GM23338 (cell line): ENCODE measurements around the gene EBF4. TPM values are rescaled to one million over a fixed set of nuclear protein-coding genes. Genes with fewer than 3 reads are reported as not detected.

ENCODE experiments used
- ATAC-seq: fragments of 200-7000 bp; cut with Tn5 transposase; 3 replicates; pipeline ENCODE4 v1.9.1; 2020
- DNase-seq: peaks from one replicate; pipeline ENCODE4 v3.0.0-alpha.2; 2015; ENCODE audit warnings: low spot score
- H2AFZ ChIP-seq: fragments of 200-600 bp; sonication (generic); 2 replicates; pipeline ENCODE4 v1.8.0; 2016; ENCODE audit warnings: antibody characterized with exemption, mild to moderate bottlenecking, moderate library complexity
- H3F3A ChIP-seq: fragments of 200-600 bp; sonication (generic); replicated peaks from 2 replicates; pipeline ENCODE4 v1.8.0; 2017; ENCODE audit warnings: antibody characterized with exemption, mixed run types, low read depth
- H3K27ac ChIP-seq: fragments of 200-600 bp; sonication (generic); 2 replicates; pipeline ENCODE4 v1.6.1; 2016; ENCODE audit warnings: low read depth
- H3K27me3 ChIP-seq: fragments of 200-600 bp; sonication (generic); 2 replicates; pipeline ENCODE4 v1.8.0; 2016; ENCODE audit warnings: mild to moderate bottlenecking, mixed run types, moderate library complexity; ENCODE audit not compliant: insufficient read depth
- H3K36me3 ChIP-seq: fragments of 200-600 bp; sonication (generic); 2 replicates; pipeline ENCODE4 v1.8.0; 2016; ENCODE audit warnings: mild to moderate bottlenecking; ENCODE audit not compliant: insufficient read depth
- H3K4me1 ChIP-seq: fragments of 200-600 bp; sonication (generic); 2 replicates; pipeline ENCODE4 v1.8.0; 2016; ENCODE audit warnings: mild to moderate bottlenecking, moderate library complexity; ENCODE audit not compliant: insufficient read depth
- H3K4me2 ChIP-seq: fragments of 200-600 bp; sonication (generic); 2 replicates; pipeline ENCODE4 v1.7.1; 2017; ENCODE audit warnings: mixed run types
- H3K4me3 ChIP-seq: fragments of 200-600 bp; sonication (generic); 2 replicates; pipeline ENCODE4 v1.6.1; 2016; ENCODE audit warnings: mixed run types
- H3K79me2 ChIP-seq: fragments of 200-600 bp; sonication (generic); replicated peaks from 2 replicates; pipeline ENCODE4 v1.8.0; 2017; ENCODE audit warnings: mild to moderate bottlenecking; ENCODE audit not compliant: insufficient read depth
- H3K9me2 ChIP-seq: fragments of 200-600 bp; sonication (generic); 2 replicates; pipeline ENCODE4 v1.8.0; 2017; ENCODE audit not compliant: insufficient read depth
- H4K20me1 ChIP-seq: fragments of 200-600 bp; sonication (generic); replicated peaks from 2 replicates; pipeline ENCODE4 v1.8.0; 2017; ENCODE audit warnings: mild to moderate bottlenecking; ENCODE audit not compliant: insufficient read depth
- H3K27ac Mint-ChIP-seq: 2 replicates; pipeline ENCODE4 v1.8.0; 2020; ENCODE audit warnings: inconsistent platforms, mild to moderate bottlenecking, moderate library complexity, mixed read lengths
- H3K27me3 Mint-ChIP-seq: 3 replicates; pipeline ENCODE4 v1.8.0; 2022; ENCODE audit warnings: low read depth, mild to moderate bottlenecking, moderate library complexity, mixed read lengths, inconsistent platforms; ENCODE audit not compliant: insufficient read depth, poor library complexity
- H3K36me3 Mint-ChIP-seq: 3 replicates; pipeline ENCODE4 v1.8.0; 2021; ENCODE audit warnings: low read depth, mild to moderate bottlenecking, inconsistent platforms, moderate library complexity, mixed read lengths
- H3K4me1 Mint-ChIP-seq: 3 replicates; pipeline ENCODE4 v1.8.0; 2020; ENCODE audit warnings: mild to moderate bottlenecking, inconsistent platforms, mixed read lengths
- H3K4me3 Mint-ChIP-seq: 3 replicates; pipeline ENCODE4 v1.8.0; 2021; ENCODE audit warnings: moderate library complexity, mild to moderate bottlenecking, inconsistent platforms, mixed read lengths
- H3K9me3 Mint-ChIP-seq: 3 replicates; pipeline ENCODE4 v1.8.0; 2020; ENCODE audit warnings: moderate library complexity, mild to moderate bottlenecking, inconsistent platforms, mixed read lengths
- EZH2 ChIP-seq: fragments of 200-600 bp; sonication (generic); IDR thresholded peaks from one replicate; pipeline ENCODE4 v1.8.0; 2017; ENCODE audit warnings: antibody characterized with exemption, mild to moderate bottlenecking, low read depth; ENCODE audit not compliant: unreplicated experiment
- EZH2phosphoT487 ChIP-seq: fragments of 200-600 bp; sonication (generic); IDR thresholded peaks from one replicate; pipeline ENCODE4 v1.8.1; 2018; ENCODE audit warnings: antibody characterized with exemption; ENCODE audit not compliant: unreplicated experiment
- POLR2AphosphoS5 ChIP-seq: IDR thresholded peaks from 2 replicates; pipeline ENCODE4 v1.6.1; 2016; ENCODE audit warnings: antibody characterized with exemption, low read depth
- ZNF331 ChIP-seq: fragments of 250-450 bp; sonication (Bioruptor Pico); IDR thresholded peaks from 2 replicates; pipeline ENCODE4 v1.5.0; 2020; ENCODE audit warnings: low read depth, mild to moderate bottlenecking, moderate library complexity
- polyA plus RNA-seq: library from polyadenylated mRNA; unstranded; fragments of >200 nt; fragmentation: Nextera tagmentation; extraction: Ambion mirVana; gene quantifications from 2 replicates; pipeline ENCODE4 v1.2.1, GENCODE V29; 2016
- total RNA-seq: library from RNA; depleted of rRNA; stranded (reverse); fragments of >200 nt; shearing (Covaris generic); gene quantifications from 2 replicates; pipeline ENCODE4 v1.2.3, GENCODE V29; 2014
- TF ChIP-seq, protein P1 (sequence below), 2 experiments: fragments of 200-600 bp in 1 of 2; sonication (generic) in 1 of 2; conservative IDR thresholded peaks; 2 replicates each; pipeline versions ENCODE4 v1.5.1 to v1.6.1; 2016 to 2017; ENCODE audit warnings: antibody characterized with exemption in 2 of 2, low read depth in 2 of 2, mild to moderate bottlenecking in 2 of 2, moderate library complexity in 1 of 2
- TF ChIP-seq, protein P2 (sequence below): IDR thresholded peaks from one replicate; pipeline ENCODE4 v1.6.1; 2018; ENCODE audit warnings: antibody characterized with exemption; ENCODE audit not compliant: unreplicated experiment
- TF ChIP-seq, protein P3 (sequence below): IDR thresholded peaks from 2 replicates; pipeline ENCODE4 v1.6.1; 2016; ENCODE audit warnings: antibody characterized with exemption
- TF ChIP-seq, protein P4 (sequence below): fragments of 250-450 bp; sonication (Bioruptor Pico); IDR thresholded peaks from 2 replicates; pipeline ENCODE4 v1.5.0; 2020; ENCODE audit warnings: mild to moderate bottlenecking, moderate library complexity

EBF4 gene
- total and polyA plus RNA-seq, 2 experiments from 2014 or later: 0.66 to 1.6 TPM

DNA sequence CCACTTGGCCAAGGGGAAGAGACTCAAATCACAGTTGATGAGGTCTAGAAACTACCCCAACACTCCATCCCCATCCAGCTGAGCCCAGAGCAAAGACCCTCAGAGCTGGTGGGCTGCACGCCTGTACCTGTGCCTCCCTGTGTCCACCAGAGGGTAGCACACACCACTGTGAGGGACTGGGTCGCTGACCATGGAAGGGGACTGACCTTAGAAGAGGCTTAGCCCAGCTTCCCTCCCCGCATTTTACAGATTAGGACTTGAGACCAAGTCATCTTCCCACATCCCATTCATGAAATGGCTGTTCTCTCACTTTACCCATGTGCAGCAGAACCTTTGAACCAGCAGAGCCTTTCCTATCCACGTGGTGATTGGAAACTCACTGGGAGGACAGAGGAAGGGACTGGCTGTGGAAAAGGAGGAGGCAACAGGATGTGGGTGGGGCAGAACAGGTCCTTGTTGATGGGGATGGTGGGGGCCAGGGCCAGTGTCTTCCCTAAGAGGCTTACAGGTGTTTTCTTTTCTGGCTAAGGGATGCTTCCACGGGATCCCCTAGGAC lies 63.6 kb downstream of the EBF4 start:
- H3K27me3 Mint-ChIP-seq: peaks cover 32% of the 10 kb centered on the region
- H3K9me2 ChIP-seq: no peaks in the 10 kb centered on the region
- no peaks in the 10 kb centered on the region for H3K79me2 ChIP-seq
- ATAC-seq (peak; percentile 61), DNase-seq (peak; percentile 86)
- H3K27ac ChIP-seq: no peak overlapping the region
- no peak overlapping the region for H3K27ac Mint-ChIP-seq
- no peaks in the 10 kb centered on the region; the same call in 2 of the 3 replicates for H3K36me3 Mint-ChIP-seq
- H3K4me3 Mint-ChIP-seq: no peak overlapping the region
- peaks cover 2% of the 10 kb centered on the region; the same call in 1 of the 2 replicates for H4K20me1 ChIP-seq
- H3K4me1 ChIP-seq: peaks cover 11% of the 10 kb centered on the region
- H3F3A ChIP-seq: no peaks in the 10 kb centered on the region; the same call in 1 of the 2 replicates
- TF ChIP-seq POLR2AphosphoS5 (no peak), ZNF331 (CRISPR knock-in tag) (no peak)
- TF ChIP-seq, protein P1, sequence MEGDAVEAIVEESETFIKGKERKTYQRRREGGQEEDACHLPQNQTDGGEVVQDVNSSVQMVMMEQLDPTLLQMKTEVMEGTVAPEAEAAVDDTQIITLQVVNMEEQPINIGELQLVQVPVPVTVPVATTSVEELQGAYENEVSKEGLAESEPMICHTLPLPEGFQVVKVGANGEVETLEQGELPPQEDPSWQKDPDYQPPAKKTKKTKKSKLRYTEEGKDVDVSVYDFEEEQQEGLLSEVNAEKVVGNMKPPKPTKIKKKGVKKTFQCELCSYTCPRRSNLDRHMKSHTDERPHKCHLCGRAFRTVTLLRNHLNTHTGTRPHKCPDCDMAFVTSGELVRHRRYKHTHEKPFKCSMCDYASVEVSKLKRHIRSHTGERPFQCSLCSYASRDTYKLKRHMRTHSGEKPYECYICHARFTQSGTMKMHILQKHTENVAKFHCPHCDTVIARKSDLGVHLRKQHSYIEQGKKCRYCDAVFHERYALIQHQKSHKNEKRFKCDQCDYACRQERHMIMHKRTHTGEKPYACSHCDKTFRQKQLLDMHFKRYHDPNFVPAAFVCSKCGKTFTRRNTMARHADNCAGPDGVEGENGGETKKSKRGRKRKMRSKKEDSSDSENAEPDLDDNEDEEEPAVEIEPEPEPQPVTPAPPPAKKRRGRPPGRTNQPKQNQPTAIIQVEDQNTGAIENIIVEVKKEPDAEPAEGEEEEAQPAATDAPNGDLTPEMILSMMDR (conservative IDR thresholded peaks at IDR 0.05; ENCODE audit: low read depth in 2 of 2): peak; percentile 82 to 98
- TF ChIP-seq, protein P2, sequence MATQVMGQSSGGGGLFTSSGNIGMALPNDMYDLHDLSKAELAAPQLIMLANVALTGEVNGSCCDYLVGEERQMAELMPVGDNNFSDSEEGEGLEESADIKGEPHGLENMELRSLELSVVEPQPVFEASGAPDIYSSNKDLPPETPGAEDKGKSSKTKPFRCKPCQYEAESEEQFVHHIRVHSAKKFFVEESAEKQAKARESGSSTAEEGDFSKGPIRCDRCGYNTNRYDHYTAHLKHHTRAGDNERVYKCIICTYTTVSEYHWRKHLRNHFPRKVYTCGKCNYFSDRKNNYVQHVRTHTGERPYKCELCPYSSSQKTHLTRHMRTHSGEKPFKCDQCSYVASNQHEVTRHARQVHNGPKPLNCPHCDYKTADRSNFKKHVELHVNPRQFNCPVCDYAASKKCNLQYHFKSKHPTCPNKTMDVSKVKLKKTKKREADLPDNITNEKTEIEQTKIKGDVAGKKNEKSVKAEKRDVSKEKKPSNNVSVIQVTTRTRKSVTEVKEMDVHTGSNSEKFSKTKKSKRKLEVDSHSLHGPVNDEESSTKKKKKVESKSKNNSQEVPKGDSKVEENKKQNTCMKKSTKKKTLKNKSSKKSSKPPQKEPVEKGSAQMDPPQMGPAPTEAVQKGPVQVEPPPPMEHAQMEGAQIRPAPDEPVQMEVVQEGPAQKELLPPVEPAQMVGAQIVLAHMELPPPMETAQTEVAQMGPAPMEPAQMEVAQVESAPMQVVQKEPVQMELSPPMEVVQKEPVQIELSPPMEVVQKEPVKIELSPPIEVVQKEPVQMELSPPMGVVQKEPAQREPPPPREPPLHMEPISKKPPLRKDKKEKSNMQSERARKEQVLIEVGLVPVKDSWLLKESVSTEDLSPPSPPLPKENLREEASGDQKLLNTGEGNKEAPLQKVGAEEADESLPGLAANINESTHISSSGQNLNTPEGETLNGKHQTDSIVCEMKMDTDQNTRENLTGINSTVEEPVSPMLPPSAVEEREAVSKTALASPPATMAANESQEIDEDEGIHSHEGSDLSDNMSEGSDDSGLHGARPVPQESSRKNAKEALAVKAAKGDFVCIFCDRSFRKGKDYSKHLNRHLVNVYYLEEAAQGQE: no peak
- H3K36me3 ChIP-seq: no peaks in the 10 kb centered on the region
- H3K4me2 ChIP-seq: no peak overlapping the region
- H3K27me3 ChIP-seq: peaks cover 42% of the 10 kb centered on the region
- H3K9me3 Mint-ChIP-seq: no peaks in the 10 kb centered on the region
- no peak overlapping the region; the same call in 1 of the 2 replicates for H2AFZ ChIP-seq
- no peak overlapping the region for H3K4me3 ChIP-seq
- peaks cover 25% of the 10 kb centered on the region for H3K4me1 Mint-ChIP-seq

DNA sequence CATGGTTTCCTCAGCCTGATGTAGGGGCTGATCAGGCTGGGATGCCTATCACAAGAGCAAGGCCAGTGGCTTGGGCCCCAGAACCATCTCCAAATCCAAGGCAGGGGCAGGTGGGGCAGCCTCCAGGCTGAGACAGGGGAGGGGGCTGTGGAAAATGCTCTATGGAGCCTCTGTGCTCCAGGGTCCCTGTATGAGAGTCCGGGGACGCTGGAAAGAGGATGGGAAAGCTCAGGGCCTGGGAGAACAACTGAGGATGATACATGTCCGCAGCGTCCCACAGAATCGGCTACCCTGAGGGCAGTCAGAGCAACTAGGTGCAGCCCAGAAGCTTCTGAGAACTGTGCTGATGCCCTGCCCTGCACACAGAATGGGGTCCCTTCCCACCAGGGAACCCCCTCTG lies 64.4 kb downstream of the EBF4 start:
- Histone ChIP-seq H3F3A (no peaks in the 10 kb centered on the region), H3K27me3 (peaks cover 33% of the 10 kb centered on the region), H3K27ac (no peak overlapping the region), H4K20me1 (no peaks in the 10 kb centered on the region), H3K36me3 (no peaks in the 10 kb centered on the region), H3K4me1 (peaks cover 8% of the 10 kb centered on the region), H3K4me3 (no peak overlapping the region), H3K79me2 (no peaks in the 10 kb centered on the region), H3K9me2 (no peaks in the 10 kb centered on the region), H2AFZ (no peak overlapping the region), H3K4me2 (no peak overlapping the region)
- peaks cover 27% of the 10 kb centered on the region for H3K27me3 Mint-ChIP-seq
- ATAC-seq (no peak), DNase-seq (no peak)
- H3K4me1 Mint-ChIP-seq: peaks cover 28% of the 10 kb centered on the region
- no peaks in the 10 kb centered on the region; the same call in 2 of the 3 replicates for H3K36me3 Mint-ChIP-seq
- no peaks in the 10 kb centered on the region for H3K9me3 Mint-ChIP-seq
- H3K27ac Mint-ChIP-seq: no peak overlapping the region
- no peak overlapping the region for H3K4me3 Mint-ChIP-seq
- TF ChIP-seq EZH2phosphoT487 (no peak), EZH2 (no peak)
- TF ChIP-seq, protein P3, sequence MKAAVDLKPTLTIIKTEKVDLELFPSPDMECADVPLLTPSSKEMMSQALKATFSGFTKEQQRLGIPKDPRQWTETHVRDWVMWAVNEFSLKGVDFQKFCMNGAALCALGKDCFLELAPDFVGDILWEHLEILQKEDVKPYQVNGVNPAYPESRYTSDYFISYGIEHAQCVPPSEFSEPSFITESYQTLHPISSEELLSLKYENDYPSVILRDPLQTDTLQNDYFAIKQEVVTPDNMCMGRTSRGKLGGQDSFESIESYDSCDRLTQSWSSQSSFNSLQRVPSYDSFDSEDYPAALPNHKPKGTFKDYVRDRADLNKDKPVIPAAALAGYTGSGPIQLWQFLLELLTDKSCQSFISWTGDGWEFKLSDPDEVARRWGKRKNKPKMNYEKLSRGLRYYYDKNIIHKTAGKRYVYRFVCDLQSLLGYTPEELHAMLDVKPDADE: no peak
- TF ChIP-seq, protein P4, sequence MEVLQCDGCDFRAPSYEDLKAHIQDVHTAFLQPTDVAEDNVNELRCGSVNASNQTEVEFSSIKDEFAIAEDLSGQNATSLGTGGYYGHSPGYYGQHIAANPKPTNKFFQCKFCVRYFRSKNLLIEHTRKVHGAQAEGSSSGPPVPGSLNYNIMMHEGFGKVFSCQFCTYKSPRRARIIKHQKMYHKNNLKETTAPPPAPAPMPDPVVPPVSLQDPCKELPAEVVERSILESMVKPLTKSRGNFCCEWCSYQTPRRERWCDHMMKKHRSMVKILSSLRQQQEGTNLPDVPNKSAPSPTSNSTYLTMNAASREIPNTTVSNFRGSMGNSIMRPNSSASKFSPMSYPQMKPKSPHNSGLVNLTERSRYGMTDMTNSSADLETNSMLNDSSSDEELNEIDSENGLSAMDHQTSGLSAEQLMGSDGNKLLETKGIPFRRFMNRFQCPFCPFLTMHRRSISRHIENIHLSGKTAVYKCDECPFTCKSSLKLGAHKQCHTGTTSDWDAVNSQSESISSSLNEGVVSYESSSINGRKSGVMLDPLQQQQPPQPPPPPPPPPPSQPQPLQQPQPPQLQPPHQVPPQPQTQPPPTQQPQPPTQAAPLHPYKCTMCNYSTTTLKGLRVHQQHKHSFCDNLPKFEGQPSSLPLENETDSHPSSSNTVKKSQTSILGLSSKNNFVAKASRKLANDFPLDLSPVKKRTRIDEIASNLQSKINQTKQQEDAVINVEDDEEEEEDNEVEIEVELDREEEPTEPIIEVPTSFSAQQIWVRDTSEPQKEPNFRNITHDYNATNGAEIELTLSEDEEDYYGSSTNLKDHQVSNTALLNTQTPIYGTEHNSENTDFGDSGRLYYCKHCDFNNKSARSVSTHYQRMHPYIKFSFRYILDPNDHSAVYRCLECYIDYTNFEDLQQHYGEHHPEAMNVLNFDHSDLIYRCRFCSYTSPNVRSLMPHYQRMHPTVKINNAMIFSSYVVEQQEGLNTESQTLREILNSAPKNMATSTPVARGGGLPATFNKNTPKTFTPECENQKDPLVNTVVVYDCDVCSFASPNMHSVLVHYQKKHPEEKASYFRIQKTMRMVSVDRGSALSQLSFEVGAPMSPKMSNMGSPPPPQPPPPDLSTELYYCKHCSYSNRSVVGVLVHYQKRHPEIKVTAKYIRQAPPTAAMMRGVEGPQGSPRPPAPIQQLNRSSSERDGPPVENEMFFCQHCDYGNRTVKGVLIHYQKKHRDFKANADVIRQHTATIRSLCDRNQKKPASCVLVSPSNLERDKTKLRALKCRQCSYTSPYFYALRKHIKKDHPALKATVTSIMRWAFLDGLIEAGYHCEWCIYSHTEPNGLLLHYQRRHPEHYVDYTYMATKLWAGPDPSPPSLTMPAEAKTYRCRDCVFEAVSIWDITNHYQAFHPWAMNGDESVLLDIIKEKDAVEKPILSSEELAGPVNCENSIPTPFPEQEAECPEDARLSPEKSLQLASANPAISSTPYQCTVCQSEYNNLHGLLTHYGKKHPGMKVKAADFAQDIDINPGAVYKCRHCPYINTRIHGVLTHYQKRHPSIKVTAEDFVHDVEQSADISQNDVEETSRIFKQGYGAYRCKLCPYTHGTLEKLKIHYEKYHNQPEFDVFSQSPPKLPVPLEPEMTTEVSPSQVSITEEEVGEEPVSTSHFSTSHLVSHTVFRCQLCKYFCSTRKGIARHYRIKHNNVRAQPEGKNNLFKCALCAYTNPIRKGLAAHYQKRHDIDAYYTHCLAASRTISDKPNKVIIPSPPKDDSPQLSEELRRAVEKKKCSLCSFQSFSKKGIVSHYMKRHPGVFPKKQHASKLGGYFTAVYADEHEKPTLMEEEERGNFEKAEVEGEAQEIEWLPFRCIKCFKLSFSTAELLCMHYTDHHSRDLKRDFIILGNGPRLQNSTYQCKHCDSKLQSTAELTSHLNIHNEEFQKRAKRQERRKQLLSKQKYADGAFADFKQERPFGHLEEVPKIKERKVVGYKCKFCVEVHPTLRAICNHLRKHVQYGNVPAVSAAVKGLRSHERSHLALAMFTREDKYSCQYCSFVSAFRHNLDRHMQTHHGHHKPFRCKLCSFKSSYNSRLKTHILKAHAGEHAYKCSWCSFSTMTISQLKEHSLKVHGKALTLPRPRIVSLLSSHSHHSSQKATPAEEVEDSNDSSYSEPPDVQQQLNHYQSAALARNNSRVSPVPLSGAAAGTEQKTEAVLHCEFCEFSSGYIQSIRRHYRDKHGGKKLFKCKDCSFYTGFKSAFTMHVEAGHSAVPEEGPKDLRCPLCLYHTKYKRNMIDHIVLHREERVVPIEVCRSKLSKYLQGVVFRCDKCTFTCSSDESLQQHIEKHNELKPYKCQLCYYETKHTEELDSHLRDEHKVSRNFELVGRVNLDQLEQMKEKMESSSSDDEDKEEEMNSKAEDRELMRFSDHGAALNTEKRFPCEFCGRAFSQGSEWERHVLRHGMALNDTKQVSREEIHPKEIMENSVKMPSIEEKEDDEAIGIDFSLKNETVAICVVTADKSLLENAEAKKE (CRISPR knock-in tag): no peak
